Motor neuron (in vitro differentiated cells): Measurements from ENCODE around the gene VARS2. TPM values are rescaled to one million over a fixed set of nuclear protein-coding genes. Genes with fewer than 3 reads are reported as not detected.

Experiments used
- ATAC-seq, 8 experiments: fragments of 200-7000 bp; cut with Tn5 transposase; replicated peaks in 6 of 8; 2 replicates each; pipeline ENCODE4 v1.8.0; 2021; ENCODE audit warnings: mild to moderate bottlenecking in 8 of 8, moderate library complexity in 8 of 8
- H3K27ac ChIP-seq, 2 donors: fragments of 250-450 bp; sonication (Bioruptor Pico); 2 replicates each; pipeline ENCODE4 v1.9.0; 2021; ENCODE audit warnings: antibody characterized with exemption in 2 of 2, mild to moderate bottlenecking in 2 of 2, moderate library complexity in 1 of 2
- H3K4me1 ChIP-seq, 2 donors: fragments of 250-450 bp; sonication (Bioruptor Pico); replicated peaks in 1 of 2; 2 replicates each; pipeline ENCODE4 v1.6.1; 2021; ENCODE audit warnings: antibody characterized with exemption in 2 of 2, mild to moderate bottlenecking in 2 of 2, moderate library complexity in 1 of 2
- H3K4me3 ChIP-seq, 5 donors: fragments of 250-450 bp; sonication (Bioruptor Pico); 2 replicates each; pipeline ENCODE4 v1.9.0; 2021; ENCODE audit warnings: antibody characterized with exemption in 5 of 5, mild to moderate bottlenecking in 5 of 5, moderate library complexity in 4 of 5
- WGBS, 10 experiments: fragments of 450-650 bp; shearing (Covaris generic); methylation state at CpG; one replicate each; pipeline ENCODE4 v1.0.0; 2022; 5-methylcytosine and 5-hydroxymethylcytosine counted together
- in situ Hi-C, 9 experiments: fragments of 400-800 bp; cut with MboI; loops; one replicate each; pipeline ENCODE4 v1.15.0; 2021; ENCODE audit warnings: low sequenced_read_pairs in 9 of 9, low pct_unique_long_range_greater_than_20kb in 2 of 9; ENCODE audit not compliant: unreplicated experiment in 9 of 9
- total RNA-seq, 8 experiments: library from RNA; unstranded; fragments of 300-600 nt; gene quantifications; 2 replicates each; pipeline versions ENCODE4 v1.2.3 to v1.2.4, GENCODE V29; 2022

VARS2 gene
- total RNA-seq, 8 experiments from 2014 or later: 13.5 to 39.7 (median 21.0) TPM

DNA sequence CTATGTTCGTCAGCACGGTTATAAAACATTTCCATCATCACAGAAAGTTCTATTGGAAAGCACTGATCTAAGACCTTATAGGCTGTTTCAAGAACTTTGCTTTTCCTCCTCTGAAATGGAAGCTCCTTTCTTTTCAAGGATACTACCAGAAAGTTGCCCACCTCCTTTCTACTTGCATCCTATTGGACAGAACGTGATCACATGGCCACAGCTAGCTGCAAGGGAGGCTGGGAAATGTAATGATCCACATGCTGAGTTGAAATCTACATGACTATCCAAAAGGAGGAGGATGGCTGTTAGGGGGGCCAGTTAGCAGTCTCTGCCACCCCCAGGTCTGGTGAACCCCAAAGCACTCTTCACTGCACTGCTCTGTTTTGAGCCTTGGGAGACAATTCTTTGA is 14.6 kb downstream of the VARS2 start:
- H3K27ac ChIP-seq: no peak overlapping the region
- 75 to 100% (median 97%) methylated on average over 1 to 3 of the region's 3 CpGs; no CpG with 5 or more reads in 4 of the 10 experiments for WGBS, 10 experiments
- no peak overlapping the region for H3K4me3 ChIP-seq
- H3K4me1 ChIP-seq: no peaks in the 10 kb centered on the region
- in situ Hi-C loops: no loop called here
- ATAC-seq: no peak

DNA sequence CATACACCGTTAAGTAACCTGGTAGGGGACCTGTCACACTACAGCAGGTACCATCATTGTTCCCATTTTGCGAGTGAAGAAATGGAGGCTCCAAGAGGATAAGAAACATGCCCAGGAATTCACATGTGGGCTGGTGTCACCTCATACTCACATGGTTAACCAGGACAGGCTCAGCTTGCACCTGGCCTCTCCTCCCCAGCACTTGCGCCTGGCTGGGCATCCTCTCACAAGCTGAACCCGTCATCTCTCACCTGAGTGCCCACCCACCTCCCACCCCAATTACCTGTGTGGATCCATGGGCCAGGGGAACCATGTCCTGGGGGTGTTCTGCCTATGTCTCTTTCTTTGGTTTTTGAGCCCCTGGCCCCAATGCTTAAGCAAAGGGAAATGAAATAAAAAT is 16.5 kb downstream of the VARS2 start:
- WGBS, 10 experiments: 80 to 100% (median 82%) methylated on average over 1 to 3 of the region's 4 CpGs; no CpG with 5 or more reads in 5 of the 10 experiments
- in situ Hi-C loops: no loop called here
- no peaks in the 10 kb centered on the region for H3K4me1 ChIP-seq
- ATAC-seq: no peak
- no peak overlapping the region for H3K4me3 ChIP-seq
- no peak overlapping the region for H3K27ac ChIP-seq

DNA sequence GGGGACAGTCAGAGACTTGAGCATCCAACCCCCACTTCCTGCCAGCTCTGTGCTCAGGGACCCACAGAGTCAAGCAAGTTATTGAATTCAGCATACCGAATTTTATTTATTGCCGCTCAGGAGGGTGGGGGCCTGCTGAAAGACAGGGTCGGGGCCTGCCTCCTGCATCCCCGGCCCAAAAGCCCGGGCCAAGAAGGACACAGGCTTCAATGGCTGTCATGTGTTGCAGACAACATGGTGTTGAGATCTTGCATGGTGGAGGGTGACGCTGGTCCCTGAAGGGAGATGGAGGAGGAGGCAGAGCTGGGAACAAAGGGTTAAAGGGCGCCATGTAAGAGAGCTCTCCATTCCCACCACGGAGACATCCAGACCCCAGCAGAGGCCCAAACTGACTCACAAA is 17.2 kb downstream of the VARS2 start:
- WGBS, 10 experiments: 59 to 100% (median 80%) methylated on average over 1 to 4 of the region's 8 CpGs; no CpG with 5 or more reads in 6 of the 10 experiments
- in situ Hi-C loops: no loop called here
- H3K4me3 ChIP-seq: no peak overlapping the region
- H3K27ac ChIP-seq: no peak overlapping the region
- no peak for ATAC-seq
- H3K4me1 ChIP-seq: no peaks in the 10 kb centered on the region

DNA sequence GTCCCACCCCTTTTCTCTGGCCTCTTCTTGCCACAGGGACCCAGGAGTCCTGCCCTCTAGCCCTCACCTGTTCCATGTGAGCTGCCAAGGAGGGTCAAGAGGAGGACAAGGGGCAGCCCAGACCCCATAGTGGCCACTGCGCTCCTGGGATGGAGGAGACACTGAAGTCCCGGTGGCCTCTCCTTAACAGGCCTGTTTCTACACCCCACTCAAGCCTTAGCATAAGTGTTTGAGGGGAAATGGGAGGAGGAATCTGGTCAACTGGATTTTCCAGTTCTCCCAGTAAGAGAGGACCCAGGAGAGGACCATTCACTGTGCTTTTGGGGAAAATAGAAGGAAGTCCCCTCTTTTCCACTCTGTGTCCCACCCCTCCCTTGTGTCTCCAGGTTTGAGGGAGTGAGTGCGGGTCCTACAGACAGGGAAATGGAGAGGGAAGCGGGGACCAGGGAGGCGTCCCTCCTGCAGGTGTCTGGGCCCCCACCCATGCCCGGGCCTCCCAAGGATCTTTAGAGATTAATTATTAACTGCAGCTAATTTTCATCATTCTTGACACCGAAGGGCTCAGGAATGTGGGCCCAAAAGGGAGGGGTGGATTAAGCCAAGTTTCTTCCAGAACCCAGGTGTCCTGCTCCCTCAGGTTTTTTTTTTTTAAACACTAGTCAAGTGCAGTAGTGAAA is 18.1 kb downstream of the VARS2 start, which contains the start of gene SFTA2:
TSS of gene SFTA2 (minus strand) at position 202 of the 677 bp plus-strand sequence. CDS start at position 128, 74 bp downstream.
- in situ Hi-C loops: no loop called here
- Histone ChIP-seq H3K4me1 (no peaks in the 10 kb centered on the region), H3K27ac (no peak within 1 kb of the TSS), H3K4me3 (no peak within 1 kb of the TSS)
- ATAC-seq: no peak
- 0 to 90% (median 59%) methylated on average over 1 to 5 of the region's 7 CpGs; no CpG with 5 or more reads in 4 of the 10 experiments for WGBS, 10 experiments

DNA sequence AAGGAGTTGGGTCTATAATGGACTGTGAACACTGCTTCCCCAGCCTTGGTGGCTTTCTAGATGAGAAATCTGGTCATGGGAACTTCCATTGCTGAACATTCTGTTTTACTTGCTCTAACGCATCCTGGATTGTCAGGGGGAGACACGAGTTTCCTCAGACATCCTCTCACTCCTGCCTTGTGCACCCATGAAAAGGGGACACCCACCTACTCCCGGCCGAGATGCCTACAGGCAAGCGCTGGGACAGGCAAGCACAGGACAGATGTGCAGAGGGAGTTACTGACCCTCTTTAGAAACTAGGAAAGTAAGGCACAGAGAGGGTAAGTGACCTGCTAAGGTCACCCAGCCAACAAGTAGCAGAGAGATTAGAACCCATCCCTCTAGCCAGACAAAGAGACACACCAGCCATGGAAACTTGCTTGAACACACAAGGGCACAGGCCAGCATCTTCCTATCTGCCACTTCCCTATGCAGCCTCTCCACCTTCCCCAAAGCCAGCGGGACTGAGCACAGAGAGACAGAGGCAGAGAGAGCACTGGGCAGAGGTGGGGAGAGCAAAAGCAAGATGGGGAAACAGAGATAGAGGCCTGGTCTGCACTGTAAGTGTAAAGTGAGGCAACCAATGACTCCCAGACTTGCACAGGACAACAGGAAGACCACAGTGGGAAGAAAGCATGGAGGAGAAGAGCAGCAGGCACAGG is 18.8 kb downstream of the VARS2 start:
- no peak for ATAC-seq
- in situ Hi-C loops: no loop called here
- Histone ChIP-seq H3K4me3 (no peak overlapping the region), H3K4me1 (no peaks in the 10 kb centered on the region), H3K27ac (no peak overlapping the region)
- whole genome bisulfite sequencing, 10 experiments: 50 to 100% (median 90%) methylated on average over 1 to 6 of the region's 6 CpGs; no CpG with 5 or more reads in 2 of the 10 experiments

DNA sequence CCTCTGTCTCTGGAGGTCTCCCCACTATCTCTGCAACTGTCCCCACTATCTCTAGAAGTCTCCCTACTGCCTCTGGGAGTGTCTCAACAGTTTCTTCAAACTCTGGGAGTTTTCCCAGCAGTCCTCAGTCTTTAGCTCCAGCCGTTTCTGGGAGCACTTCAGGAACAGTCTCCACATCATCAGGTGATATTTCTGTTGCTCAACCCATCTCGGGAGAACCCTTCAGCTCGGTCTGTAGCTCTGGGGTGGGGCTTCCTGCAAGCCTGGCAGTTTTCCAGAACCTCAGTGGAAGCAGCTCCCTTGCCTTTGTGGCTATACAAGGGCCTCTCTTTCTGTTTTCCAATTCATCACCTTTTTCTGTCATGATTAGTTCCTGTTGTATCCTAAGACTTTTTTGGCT is 21.0 kb downstream of the VARS2 start:
- in situ Hi-C loops: no loop called here
- Histone ChIP-seq H3K4me1 (no peaks in the 10 kb centered on the region), H3K27ac (no peak overlapping the region), H3K4me3 (no peak overlapping the region)
- 0 to 60% (median 17%) methylated on average over 1 to 3 of the region's 3 CpGs; no CpG with 5 or more reads in 3 of the 10 experiments for WGBS, 10 experiments
- peak in 3 of 8 experiments; percentile 20 to 80 (median 80) for ATAC-seq

DNA sequence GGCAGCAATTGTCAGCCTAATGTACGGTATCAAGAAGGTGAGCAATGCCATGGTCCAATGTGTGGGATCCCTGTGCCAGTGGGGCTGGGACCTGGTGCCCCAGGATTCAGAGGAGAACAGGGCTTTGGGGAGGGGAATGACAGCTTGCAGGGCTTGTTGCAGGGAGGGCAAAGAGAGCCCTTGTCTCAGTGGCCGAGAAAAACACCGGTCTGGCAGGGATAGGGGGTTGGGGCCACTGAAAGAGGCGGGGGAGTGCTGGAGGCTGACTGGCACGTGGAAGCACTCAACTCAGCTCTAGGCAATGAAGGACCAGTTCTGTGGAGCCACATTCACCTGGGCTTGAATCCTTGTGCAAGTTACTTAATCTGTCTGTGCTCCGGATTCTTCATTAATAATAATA is 23.2 kb downstream of the VARS2 start:
- Histone ChIP-seq H3K4me1 (no peaks in the 10 kb centered on the region), H3K27ac (no peak overlapping the region), H3K4me3 (no peak overlapping the region)
- ATAC-seq: no peak
- in situ Hi-C loops: no loop called here
- WGBS, 10 experiments: 60 to 83% (median 76%) methylated on average over 1 to 3 of the region's 6 CpGs; no CpG with 5 or more reads in 6 of the 10 experiments

DNA sequence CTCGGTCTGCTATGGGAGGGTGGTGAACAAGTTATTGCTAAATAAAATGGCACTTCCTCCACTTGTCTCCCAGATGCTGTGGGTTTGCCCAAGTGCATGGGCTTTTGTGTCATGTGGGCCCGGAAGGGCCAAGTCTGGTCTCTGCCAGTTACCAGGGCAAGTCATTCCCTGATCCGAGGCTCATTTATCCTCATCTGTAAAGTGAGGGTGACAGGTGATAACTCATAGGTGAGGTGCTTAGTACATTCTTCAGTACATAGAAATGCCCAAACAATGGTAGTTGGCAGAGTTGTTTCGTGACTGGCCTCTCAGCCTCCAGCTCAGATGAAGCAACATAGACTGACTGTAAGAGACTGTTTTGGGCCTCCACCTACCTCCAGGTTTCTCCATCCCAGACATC is 24.7 kb downstream of the VARS2 start:
- 33 to 100% (median 73%) methylated on average over 1 to 2 of the region's 4 CpGs; no CpG with 5 or more reads in 4 of the 10 experiments for WGBS, 10 experiments

DNA sequence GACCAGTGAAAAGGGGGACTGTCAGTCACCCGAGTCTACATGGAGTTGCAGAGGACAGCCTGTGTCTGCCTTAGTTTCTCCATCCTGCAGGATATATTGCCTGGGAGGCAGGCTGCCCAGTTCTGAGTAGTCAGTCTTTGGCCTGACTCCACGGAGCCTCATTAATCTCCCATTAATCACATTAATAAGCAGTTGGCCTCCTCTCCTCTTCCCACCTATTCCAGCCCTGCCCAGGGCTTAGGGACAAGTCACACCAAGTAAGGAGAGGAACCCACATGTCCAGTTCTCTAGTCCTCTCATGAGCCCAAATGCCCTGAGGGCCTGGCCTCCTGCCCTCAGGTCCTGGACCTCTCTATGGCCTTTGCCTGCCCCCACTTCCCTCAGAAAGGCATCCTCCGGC is 25.4 kb downstream of the VARS2 start:
- in situ Hi-C loops: no loop called here
- ATAC-seq: peak in 5 of 8 experiments; percentile 62 to 86 (median 72)
- no peaks in the 10 kb centered on the region for H3K4me1 ChIP-seq
- no peak overlapping the region for H3K27ac ChIP-seq
- WGBS, 10 experiments: 0 to 86% methylated on average over 1 to 2 of the region's 3 CpGs; no CpG with 5 or more reads in 8 of the 10 experiments
- no peak overlapping the region for H3K4me3 ChIP-seq

More for the DNA sequence above, 24.7 kb downstream of the VARS2 start:
- no peak overlapping the region for H3K27ac ChIP-seq
- in situ Hi-C loops: no loop called here
- H3K4me3 ChIP-seq: no peak overlapping the region
- ATAC-seq: no peak
- H3K4me1 ChIP-seq: no peaks in the 10 kb centered on the region

DNA sequence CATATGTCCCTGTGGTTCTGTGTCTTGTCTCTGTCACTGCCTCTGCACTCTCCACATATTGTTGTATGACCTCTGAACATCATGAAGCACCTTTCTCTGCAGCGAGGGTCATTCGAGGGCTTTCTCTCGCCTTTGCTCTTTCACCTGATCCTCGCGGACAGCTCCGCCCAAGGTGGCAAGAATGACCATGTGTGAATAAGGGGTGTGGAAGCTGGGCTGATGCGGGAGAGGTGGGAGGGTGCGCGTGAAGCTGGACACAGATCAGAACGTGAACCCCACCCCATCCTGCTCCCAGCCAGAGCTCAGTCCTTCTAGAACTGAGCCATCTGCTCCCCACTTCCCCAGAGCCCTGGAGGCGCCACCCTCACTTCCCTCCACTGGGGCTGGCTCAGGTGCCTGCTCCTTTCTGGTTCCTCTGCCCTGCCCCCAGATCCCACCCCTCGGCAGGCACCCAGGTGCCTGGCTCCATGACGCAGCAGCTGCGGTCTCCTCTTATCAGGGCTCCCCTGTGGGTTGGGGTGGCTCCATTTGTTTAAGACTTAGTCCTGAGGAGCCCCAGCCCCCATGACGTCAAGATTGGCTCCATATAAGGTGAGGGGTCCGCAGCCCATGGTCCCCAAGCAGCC is 26.4 kb downstream of the VARS2 start, which contains the start of gene MUCL3:
TSS of gene MUCL3 (plus strand) at position 613 of the 626 bp plus-strand sequence. CDS start 27 bp downstream, outside the sequence.
- Histone ChIP-seq H3K4me1 (no peaks in the 10 kb centered on the region), H3K4me3 (no peak within 1 kb of the TSS), H3K27ac (no peak within 1 kb of the TSS)
- in situ Hi-C loops: no loop called here
- ATAC-seq: peak in 1 of 8 experiments; percentile 17
- WGBS, 10 experiments: 0 to 98% (median 80%) methylated on average over 1 to 10 of the region's 16 CpGs; no CpG with 5 or more reads in 7 of the 10 experiments

DNA sequence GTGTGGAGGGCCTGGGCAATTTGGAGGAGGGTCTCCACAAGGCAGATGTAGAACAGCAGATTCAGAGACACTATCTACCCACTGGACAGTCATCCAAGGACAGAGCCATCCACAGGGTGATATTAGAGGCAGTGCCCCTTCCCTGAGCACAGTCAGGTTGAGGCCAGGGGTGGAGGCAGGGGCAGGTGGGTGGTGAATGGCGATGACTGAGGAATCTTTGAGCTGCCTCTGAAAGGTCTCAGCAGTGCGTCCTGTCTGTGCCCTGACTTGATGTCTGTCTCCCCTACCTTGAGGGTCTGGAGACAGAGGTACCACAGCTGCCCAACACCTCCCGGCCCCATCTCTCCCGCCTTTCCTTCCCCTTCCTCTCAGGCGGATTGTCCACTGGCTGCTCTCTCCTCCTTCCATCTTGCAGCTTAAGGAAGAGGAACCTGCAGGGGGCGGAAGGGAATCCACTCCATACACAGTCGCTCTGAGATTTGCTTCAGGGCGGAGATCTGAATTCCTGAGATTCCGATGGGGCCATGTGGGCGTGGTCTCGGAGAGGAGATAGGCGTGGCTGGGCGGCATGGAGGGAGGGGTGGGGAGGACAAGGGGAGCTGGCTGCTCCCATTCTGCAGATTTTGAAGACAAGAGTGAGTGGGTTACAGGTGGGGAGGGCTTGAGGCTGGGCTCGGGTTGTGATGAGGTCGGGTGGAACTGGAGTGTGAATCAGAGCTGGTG is 28.5 kb downstream of the VARS2 start:
- no peak overlapping the region for H3K4me3 ChIP-seq
- no peak overlapping the region for H3K27ac ChIP-seq
- 0 to 29% (median 7%) methylated on average over 2 to 3 of the region's 15 CpGs; no CpG with 5 or more reads in 6 of the 10 experiments for WGBS, 10 experiments
- peak in 7 of 8 experiments; percentile 31 to 99 (median 62) for ATAC-seq
- H3K4me1 ChIP-seq: no peaks in the 10 kb centered on the region
- in situ Hi-C loops: no loop called here

DNA sequence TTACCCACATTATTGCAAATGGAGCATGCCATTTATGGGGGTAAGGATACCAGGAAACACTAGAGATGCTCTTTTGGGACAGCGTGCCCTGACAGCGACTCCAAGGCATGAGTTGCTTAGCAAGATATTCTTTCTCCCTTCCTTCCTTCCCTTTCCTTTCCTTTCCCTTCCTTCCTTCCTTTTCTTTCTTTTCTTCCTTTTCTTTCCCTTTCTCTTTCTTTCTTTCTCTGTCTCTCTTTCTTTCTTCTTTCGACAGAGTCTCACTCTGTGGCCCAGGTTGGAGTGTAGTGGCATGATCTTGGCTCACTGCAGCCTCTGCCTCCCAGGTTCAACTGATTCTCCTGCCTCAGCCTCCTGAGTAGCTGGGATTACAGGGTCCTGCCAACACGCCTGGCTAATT is 30.0 kb downstream of the VARS2 start:
- in situ Hi-C loops: no loop called here
- H3K4me3 ChIP-seq: no peak overlapping the region
- no peak for ATAC-seq
- WGBS, 10 experiments: 68 to 96% (median 87%) methylated on average over 2 to 4 of the region's 4 CpGs; no CpG with 5 or more reads in 1 of the 10 experiments
- no peaks in the 10 kb centered on the region for H3K4me1 ChIP-seq
- H3K27ac ChIP-seq: no peak overlapping the region
